GM06990 (cell line): ENCODE data around the gene HMGA1.

ENCODE experiments used
- DNase-seq: peaks from one replicate; pipeline ENCODE4 v3.0.0-alpha.2; 2011; ENCODE audit not compliant: insufficient read length; ENCODE audit errors: extremely low read depth
- H3K27me3 ChIP-seq: replicated peaks from 2 replicates; pipeline ENCODE4 v1.6.0; 2011; ENCODE audit warnings: low read length; ENCODE audit not compliant: control insufficient read depth, insufficient read depth
- H3K36me3 ChIP-seq: 2 replicates; pipeline ENCODE4 v1.5.1; 2011; ENCODE audit warnings: low read length; ENCODE audit not compliant: control insufficient read depth, insufficient read depth
- H3K4me3 ChIP-seq: replicated peaks from 2 replicates; pipeline ENCODE4 v1.5.1; 2011; ENCODE audit warnings: low read depth, mild to moderate bottlenecking, control low read depth, low read length
- CTCF ChIP-seq: IDR thresholded peaks from 2 replicates; pipeline ENCODE4 v1.5.1; 2011; ENCODE audit warnings: low read length, control low read depth, mild to moderate bottlenecking, inconsistent platforms; ENCODE audit not compliant: insufficient read depth, poor library complexity, severe bottlenecking

Gene HMGA1

GRCh38 chr6:34278833-34279232 is 42.2 kb downstream of the HMGA1 start:
- Histone ChIP-seq H3K36me3 (peaks cover 6% of the 10 kb centered on the region), H3K4me3 (no peak overlapping the region), H3K27me3 (no peaks in the 10 kb centered on the region)
- no peak for DNase-seq
- no peak for TF ChIP-seq CTCF

DNA sequence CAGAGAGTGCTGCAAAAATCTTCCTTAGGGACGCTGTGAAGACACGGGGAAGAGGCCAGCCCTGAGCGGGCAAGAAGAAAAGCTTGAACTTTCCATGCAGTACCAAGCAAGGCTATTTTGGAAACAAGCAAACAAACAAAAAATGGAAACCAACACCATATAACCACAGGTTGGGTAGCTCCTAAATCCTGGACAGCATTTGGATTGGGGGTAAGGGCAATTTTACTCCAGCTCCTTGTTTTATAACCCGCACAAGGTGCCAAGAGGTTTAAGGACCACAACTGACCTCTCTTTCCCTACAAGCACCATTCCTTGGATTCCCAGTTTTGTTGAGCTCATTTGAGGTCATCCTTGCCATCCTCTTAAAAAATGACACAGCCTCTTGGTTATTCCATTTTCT is 43.5 kb downstream of the HMGA1 start:
- no peak for DNase-seq
- no peaks in the 10 kb centered on the region for H3K27me3 ChIP-seq
- H3K36me3 ChIP-seq: peaks cover 8% of the 10 kb centered on the region
- TF ChIP-seq CTCF: no peak
- H3K4me3 ChIP-seq: no peak overlapping the region

DNA sequence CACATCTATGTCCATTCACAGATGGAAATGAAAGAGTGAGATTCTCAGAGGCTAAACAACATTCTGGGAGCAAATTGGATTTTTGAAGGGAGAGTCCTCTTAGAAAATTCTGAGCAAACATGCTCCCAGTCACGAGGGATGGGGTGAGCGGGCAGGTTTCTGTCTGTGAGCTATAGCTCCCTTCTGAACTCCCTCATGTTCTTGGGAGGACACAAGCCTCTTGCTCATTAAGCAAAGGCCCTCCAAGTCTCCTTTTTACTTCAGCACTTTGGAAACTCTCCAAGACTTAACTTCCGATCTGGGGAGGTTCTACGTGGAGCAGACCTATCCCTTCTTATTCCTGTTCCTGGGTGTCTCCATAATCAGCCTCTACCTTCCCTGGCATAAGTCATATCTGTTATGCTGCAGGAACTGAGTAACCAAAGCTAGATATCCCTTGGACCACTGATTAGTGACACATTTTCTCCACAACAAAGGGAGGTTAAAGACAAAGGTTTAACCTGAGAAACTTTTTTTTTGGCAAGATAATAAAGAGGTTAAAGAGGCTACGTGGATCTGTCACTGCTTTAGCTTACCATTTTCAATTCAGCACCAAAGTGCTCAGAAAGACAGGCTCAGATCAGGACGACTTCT is 45.1 kb downstream of the HMGA1 start:
- Histone ChIP-seq H3K36me3 (peaks cover 8% of the 10 kb centered on the region), H3K4me3 (no peak overlapping the region), H3K27me3 (no peaks in the 10 kb centered on the region)
- DNase-seq: no peak
- no peak for TF ChIP-seq CTCF

DNA sequence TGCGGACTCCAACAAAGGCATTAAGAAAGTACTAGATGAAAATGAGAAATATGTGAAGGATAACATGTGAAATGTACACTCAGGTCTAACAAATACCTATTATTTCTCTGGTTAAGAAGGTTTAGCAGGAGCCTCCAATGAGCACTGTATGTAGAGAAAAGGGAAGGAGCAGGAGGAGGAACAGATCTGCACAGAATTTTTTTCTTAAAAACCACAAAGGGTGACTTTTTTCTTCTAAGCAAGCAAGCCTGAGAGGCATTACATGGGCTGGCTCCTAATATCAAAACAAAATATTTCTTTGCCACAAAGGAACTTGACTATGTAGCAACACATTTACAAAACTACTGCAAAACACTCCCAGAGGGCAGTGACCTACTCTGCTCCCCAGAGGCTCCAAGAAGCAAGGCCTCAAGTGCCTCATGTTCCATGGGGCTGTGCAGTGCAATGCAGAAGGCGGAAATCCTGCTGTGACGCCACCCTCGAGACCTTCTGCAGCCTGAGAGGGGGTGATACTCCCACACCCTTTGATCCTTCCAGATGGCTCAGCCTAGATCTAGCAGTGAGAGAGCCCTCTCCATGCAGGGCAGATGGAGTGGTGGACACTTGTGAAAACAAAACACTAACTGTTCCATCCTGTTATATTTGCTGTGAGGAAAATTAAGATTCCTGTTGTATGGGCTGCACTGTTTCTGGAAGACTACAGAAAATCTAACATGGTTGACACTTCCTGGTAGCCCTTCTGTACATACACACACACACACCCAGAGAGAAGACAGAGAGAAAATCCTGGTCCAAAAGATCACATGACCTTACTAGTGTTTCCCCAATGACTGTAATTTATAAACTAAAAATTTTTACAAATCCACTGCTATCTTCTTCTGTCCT is 48.1 kb downstream of the HMGA1 start:
- DNase-seq: no peak
- Histone ChIP-seq H3K36me3 (peaks cover 6% of the 10 kb centered on the region), H3K4me3 (no peak overlapping the region), H3K27me3 (no peaks in the 10 kb centered on the region)
- no peak for TF ChIP-seq CTCF

DNA sequence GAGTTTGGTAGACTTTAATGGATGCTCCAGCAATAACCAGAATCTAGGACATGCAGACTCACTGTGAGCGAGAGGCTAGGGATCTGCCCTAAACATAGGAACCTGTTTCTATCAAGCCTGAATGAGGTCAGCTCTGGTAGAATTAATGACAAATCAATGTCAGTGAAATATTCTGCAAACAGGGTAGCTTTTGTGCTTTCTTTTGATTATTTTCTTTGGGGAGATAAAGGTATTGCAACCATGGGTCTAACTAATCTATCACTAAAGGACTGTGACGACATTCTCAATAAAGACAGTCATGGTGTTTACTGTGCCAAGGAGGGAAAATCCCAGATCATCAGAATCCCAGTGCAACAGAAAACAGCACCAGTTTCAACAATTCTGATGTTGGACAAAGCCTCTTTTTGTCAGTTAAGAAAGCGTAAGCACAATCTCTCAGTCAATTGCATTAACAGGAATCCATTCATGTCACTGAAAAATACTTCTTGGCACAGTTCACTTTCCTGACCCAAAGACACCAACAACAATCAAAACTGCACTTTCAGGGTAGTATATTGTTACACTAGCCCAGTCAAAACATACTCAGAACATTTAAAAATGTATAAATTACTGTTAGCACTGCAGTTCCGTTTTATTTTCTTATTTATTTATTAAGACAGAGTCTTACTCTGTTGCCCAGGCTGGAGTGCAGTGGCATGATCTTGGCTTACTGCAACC is 48.9 kb downstream of the HMGA1 start:
- peaks cover 2% of the 10 kb centered on the region for H3K36me3 ChIP-seq
- TF ChIP-seq CTCF: no peak

More for the DNA sequence above, 48.9 kb downstream of the HMGA1 start:
- Histone ChIP-seq H3K4me3 (no peak overlapping the region), H3K27me3 (no peaks in the 10 kb centered on the region)
- no peak for DNase-seq
